Hematopoietic multipotent progenitor cell treated with erythropoietin and hydrocortisone succinate and interleukin-3 and kit ligand, for 8 days (in vitro differentiated cells): Measurements from ENCODE around the gene CRYBG1.
"Not testable (repeated sequence)": the region's sequence is repeated elsewhere in the genome, so short reads cannot be mapped to it uniquely, and the experiment has no call there.

Source experiments
- DNase-seq: peaks from one replicate; pipeline ENCODE4 v3.0.0-alpha.2; 2015

The CRYBG1 gene

DNA sequence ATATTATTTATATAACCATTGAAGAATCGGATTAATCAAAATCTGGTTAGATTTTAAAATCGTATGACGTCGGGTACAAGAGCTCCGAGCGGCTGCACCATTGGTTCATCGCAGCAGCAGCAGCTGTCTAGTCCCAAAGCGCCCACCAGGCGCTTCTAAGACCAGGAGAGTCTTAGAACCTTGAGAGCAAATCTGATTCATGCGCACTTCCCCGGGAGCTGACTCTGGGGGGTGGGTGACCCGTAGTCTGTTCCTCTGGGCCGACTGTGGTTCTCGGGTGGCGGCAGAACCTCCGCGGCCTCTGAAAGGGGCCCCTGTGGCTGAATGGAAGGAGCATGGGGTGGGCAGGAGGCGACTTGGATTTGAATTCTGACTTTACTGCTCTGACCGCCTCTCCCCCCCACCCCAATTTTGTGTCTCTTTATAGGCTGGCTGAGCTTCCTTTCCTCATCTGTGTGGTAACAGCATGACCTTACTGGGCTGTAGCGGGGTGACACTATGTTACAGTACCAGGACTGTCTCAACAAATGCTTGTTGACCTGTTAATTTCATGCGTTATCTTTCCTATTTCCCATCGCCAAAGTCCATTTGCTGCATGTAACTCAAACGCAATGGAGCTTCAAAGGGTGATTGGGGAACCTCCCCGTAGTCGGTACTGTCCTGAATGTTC lies 149.0 kb downstream of the CRYBG1 start:
- DNase-seq: no peak

DNA sequence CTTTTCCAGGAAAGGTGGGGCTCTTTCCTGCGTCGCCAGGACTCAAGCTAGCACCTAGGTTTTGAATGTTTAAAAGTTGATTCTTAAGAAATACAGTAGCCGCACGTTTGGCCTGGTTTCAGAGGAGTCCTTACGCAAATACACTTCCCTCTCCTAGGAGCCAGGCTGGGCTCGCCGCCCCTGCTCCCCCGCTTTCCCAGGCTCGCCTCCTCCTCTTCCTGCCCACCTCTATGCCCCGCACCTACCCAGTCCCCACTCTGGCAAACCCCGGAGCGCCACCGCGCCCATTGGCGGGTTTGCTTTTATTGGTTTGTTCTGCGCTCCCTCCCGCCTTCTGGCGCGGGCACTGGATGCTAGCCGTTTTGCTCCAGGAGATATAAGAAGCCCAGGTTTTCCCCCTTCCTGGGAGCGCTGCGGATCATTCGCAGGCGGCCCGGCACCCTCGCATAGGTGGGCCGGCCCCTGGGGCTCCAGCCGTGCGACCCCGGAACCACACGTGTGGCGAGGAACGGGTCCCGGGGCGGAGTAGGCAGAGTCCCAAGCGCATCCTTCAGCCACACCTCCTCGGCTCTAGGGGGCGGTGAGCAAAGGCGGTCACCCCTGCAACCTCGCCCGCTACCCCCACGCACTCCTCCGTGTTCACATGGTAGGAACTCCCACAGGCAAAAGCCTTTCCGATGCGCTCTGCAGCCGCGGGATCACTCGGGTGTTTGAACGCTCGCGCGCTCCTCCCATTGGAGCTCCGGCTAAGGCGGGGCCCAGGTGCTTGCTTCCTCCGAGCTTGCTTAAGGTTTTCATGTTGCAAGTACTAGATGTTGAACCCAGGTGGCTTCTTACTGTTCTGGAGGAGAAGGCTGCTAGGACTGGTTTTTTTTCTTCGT lies 149.8 kb downstream of the CRYBG1 start:
- no peak for DNase-seq

DNA sequence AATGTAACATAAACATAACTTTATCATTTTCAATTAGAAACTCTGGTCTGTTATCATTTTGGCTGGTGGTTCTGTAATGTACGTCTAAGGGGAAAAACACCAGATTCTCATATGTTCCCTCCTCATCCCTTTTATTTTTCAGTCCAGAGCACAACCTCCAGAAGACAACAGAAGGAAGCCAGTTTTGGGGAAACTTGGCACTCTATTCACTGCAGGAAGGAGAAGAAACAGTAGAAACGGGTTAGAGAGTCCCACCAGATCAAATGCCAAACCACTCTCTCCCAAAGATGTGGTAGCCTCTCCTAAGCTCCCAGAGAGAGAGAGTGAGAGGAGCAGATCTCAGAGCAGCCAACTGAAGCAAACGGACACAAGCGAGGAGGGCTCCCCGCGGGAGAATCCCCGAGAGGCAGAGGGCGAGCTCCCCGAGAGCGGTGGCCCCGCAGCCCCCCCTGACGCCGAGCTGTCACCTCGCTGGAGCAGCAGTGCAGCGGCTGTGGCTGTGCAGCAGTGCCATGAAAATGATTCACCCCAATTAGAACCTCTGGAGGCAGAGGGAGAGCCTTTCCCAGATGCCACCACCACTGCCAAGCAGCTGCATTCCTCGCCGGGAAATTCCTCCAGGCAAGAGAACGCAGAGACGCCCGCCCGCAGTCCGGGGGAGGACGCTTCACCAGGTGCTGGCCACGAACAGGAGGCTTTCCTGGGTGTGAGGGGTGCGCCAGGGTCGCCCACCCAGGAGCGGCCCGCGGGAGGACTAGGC lies 151.0 kb downstream of the CRYBG1 start:
- no peak for DNase-seq

DNA sequence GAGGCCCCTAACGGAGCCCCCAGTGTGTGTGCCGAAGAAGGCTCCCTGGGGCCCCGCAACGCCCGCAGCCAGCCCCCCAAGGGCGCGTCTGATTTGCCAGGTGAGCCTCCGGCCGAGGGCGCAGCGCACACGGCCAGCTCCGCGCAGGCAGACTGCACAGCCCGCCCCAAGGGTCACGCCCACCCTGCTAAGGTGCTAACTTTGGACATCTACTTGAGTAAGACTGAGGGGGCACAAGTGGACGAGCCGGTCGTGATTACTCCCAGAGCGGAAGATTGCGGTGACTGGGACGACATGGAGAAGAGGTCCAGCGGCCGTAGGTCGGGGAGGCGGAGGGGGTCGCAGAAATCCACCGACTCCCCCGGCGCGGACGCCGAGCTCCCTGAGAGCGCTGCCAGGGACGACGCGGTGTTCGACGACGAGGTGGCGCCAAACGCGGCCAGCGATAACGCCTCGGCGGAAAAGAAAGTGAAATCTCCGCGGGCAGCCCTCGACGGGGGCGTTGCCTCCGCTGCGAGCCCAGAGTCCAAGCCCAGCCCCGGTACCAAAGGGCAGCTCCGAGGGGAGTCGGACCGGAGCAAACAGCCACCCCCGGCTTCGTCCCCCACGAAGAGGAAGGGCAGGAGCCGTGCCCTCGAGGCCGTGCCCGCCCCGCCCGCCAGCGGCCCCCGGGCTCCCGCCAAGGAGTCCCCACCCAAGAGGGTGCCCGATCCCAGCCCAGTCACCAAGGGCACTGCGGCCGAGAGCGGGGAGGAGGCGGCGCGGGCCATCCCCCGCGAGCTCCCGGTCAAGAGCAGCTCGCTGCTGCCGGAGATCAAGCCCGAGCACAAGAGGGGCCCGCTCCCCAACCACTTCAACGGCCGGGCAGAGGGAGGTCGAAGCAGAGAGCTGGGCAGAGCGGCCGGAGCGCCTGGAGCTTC lies 151.8 kb downstream of the CRYBG1 start:
- peak; percentile 35 for DNase-seq

DNA sequence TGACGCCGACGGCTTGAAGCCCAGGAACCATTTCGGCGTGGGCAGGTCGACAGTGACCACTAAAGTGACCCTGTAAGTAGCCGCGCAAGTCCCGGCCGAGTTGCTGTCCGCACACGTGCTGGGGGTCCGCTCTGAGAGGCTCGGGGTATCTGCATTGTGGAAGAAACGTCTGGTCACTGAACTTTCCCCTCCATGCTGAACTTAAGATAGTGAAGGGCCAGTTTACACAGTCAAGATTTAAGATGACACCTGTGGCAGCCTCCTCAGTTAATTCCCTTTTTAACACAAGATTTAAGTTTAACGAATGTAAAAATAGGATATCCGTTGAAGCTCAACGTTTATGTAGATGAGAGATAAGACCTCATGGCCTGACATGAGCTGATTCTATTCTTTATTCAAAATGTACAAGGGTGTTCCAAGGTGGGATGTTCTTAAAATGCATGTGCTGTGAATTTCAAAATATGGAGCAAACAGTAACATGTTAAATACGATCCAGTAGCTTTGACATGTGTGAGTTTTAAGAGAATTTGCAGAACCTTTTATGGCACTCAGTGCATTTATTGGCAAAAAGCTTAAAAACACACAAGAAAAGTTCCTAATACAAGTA lies 152.6 kb downstream of the CRYBG1 start:
- DNase-seq: no peak

DNA sequence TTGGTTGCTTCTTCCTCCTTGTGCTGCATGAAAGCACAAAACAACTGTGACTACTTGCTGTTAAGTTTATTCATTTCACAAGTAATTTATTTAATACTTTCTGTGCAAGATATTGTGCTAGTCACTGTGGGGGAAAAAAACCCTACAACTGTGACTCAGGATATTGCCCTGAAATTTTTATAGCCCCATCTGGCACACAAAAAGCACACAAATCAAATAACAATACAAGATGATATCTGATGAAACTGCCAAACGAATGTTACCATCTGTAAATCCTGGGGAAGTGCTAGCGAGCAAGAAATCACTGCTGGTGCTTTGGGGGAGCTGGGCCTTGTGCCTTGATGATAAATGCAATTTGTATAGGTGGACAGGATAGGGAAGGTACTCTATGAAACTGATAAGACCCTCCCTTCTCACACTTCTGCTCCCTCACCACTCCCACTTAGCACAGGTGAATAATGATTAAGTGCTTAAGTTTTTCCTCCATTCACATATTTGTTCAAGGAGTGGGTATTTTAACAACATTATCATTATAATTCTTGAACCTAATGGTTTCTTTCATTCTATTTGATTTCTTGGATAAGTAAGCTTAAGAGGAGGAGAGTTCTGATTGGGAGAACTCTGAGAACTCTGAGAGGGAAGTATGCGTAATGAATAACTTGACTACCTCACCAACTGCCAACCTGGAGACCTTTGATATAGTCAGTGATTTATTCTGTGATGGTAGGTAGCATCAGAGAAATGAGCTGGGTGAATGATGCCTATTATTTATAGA lies 153.5 kb downstream of the CRYBG1 start:
- no peak for DNase-seq

DNA sequence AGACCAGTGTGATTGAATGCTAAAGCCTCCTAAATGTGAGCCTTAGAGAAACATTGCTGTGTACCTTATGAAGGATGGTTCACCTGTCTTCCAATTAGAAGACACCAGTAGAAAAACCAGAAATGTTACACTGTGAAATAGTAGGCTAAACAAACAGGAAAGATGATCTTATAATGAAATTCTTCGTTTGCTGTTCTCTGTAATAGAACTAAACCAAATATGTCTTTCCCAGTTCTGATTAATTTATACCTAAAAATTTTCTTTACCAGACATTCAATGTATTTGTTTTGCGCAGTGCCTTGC lies 154.0 kb downstream of the CRYBG1 start:
- DNase-seq: no peak

DNA sequence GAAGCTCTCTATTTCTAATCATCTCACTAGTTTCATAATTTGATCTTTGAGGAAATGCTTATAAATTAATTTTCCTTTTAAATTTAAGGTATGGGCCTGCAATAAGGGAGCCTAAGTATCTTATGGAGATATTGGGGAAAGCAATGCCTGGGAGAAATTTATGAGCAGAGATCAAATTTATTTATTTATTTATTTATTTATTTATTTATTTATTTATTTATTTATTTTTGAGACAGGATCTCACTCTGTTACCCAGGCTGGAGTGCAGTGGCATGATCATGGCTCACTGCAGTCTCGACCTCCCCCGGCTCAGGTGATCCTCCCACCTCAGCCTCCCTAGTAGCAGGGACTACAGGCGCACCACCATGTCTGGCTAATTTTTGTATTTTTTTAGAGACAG lies 155.1 kb downstream of the CRYBG1 start:
- not testable (repeated sequence) for DNase-seq

DNA sequence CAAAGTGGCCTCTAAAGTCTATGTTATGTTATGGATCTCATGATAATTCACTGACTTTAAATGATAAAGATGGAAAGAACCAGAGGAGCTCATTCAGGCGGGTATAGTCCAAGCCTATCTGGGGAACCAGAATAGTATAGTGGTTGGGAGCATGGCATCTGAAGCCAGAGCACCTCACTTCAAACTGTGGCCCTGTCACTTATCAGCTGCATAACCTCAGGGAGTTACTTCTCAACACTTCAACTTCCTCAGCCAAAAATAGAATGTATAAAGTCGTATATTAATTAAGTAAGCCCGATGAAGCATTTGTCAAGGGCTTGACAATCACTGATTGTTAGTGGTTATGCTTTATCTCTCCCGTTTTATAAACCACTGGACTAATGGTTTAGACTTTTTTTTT lies 156.1 kb downstream of the CRYBG1 start:
- DNase-seq: peak; percentile 74

DNA sequence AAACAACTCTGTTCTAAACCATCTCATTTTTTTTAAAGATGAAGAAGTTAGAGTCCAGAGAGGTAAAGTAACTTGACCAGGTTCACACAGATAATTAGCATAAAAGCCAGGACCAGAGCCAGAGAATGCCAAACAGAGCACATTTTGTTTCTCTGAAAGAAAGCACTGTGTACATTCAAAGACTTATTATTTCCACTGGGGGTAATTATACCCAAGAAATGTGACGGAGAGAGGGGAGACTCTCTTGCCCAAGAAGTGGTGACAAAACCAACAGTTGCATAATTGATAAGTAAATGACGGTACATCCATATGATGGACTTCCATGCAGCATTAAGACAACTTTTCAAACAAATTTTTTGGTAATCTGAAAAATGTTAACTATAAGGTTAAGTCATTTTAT lies 157.2 kb downstream of the CRYBG1 start:
- DNase-seq: no peak

DNA sequence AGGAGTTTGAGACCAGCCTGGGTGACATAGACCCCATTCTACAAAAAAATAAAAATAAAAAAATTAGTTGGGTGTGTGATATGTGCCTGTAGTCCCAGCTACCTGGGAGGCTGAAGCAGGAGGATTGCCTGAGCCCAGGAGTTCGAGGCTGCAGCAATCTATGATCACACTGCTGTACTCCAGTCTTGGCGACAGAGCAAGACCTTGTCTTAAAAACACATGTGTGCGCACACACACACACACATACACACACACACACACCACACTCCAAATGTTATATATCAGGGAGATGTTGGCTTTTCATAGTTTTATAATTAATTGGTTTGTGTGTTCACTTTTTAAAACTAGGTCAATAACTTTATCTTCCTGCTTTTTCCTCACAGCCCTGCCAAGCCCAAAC lies 158.2 kb downstream of the CRYBG1 start:
- DNase-seq: no peak

DNA sequence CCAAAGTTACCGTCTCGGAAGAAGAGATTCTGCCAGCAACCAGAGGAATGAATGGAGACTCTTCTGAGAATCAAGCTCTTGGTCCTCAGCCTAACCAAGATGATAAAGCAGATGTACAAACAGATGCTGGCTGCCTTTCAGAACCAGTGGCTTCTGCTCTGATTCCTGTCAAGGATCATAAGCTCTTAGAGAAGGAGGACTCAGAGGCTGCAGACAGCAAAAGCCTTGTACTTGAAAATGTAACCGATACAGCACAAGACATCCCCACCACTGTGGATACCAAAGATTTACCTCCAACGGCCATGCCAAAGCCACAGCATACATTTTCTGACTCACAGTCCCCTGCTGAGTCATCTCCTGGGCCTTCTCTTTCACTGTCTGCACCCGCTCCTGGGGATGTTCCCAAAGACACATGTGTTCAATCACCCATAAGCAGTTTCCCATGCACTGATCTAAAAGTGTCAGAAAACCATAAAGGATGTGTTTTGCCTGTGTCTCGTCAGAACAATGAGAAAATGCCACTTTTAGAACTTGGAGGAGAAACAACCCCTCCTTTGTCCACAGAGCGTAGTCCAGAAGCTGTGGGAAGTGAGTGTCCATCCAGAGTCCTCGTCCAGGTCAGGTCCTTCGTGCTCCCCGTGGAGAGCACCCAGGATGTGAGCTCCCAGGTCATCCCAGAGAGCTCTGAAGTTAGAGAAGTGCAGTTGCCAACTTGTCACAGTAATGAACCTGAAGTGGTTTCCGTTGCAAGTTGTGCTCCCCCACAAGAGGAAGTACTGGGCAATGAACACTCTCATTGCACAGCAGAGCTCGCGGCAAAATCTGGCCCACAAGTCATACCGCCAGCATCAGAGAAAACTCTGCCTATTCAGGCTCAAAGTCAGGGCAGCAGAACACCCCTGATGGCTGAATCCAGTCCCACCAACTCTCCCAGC lies 159.2 kb downstream of the CRYBG1 start:
- DNase-seq: peak; percentile 77

DNA sequence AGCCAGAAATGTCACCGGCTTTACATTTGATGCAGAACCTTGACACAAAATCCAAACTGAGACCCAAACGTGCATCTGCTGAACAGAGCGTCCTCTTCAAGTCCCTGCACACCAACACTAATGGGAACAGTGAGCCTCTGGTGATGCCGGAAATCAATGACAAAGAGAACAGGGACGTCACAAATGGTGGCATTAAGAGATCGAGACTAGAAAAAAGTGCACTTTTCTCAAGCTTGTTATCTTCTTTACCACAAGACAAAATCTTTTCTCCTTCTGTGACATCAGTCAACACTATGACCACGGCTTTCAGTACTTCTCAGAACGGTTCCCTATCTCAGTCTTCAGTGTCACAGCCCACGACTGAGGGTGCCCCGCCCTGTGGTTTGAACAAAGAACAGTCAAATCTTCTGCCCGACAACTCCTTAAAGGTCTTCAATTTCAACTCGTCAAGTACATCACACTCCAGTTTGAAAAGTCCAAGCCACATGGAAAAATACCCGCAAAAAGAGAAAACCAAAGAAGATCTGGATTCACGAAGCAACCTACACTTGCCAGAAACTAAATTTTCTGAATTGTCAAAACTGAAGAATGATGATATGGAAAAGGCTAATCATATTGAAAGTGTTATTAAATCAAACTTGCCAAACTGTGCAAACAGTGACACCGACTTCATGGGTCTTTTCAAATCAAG lies 160.3 kb downstream of the CRYBG1 start:
- peak; percentile 97 for DNase-seq

DNA sequence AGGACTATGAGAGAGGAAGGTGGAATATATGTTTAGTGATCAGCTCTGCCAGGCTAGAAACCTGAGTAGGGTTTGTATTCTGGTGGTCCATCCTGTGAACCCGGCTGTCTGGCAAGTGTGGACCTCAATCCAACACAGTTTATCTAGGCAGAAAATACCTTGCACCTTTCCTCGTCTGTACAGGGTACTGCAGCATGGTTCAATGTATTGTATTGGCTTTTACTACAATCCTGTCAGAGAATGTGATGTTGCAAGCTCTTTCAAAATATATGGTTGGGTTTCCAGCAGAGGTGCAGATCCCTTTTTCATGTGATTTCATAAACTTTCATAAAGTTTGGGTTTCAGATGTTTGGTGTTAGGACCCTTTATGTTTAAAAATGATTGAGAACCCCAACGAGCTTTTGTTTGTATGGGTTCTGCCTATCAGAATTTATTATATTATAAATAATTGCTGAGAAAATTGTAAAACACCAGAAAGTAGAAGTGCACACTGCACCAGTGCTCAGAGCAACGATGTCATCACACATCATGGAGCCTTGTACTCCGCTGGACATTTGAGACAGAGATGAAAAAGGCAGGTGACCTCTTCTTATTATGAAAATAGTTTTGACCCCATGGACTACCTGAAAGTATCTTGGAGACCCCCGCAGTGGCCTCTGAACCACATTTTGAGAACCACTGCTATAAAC lies 162.2 kb downstream of the CRYBG1 start:
- DNase-seq: no peak

DNA sequence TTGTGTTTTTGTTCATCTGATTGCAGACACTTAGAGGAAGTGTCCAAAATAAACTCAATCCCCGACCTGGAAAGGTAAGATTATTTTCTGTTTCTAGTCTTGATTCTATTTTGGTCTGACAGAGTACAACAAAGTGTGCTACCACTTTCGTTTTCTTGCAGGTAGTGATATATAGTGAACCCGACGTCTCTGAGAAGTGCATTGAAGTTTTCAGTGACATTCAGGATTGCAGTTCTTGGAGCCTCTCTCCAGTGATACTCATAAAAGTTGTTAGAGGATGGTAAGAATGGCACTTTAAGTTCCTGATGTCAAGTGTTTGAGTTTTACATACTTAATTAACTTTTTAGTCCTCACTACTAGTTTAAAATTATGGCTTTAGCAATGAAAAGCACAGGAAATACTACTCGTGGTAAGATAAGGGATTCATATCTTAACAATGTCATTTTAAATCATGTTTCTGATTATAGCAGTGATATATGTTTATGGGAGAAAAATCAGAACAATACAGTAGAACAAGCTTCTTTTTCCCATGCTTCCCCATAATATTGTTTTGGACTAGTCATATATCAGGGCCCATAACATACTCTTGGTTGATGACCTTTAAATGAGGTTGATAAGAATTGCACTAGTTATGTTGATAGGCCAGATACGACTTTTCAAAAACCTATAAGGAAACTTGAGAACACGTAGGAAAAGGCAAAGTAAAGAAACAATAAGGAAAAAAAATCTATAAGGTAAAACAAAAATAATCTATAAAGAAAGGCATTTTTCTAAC lies 164.8 kb downstream of the CRYBG1 start:
- no peak for DNase-seq

DNA sequence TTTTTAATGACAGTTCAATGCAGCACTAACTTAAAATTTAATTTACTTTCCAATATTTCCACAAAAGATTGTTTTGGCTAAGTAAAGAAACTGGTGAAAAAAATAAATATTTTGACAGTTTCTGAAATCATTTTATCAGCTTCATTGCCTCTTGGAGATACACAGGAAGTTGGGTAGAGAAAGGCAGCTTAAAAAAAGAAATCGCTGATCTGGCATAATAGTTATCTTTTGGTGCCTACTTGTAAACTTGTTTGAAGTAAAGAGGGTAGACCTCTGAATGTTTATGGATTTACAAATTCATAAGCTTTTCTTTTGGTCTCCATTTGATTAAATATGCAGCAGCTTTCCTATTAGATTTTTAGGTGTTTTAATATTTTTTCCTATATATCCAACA lies 165.4 kb downstream of the CRYBG1 start:
- no peak for DNase-seq

DNA sequence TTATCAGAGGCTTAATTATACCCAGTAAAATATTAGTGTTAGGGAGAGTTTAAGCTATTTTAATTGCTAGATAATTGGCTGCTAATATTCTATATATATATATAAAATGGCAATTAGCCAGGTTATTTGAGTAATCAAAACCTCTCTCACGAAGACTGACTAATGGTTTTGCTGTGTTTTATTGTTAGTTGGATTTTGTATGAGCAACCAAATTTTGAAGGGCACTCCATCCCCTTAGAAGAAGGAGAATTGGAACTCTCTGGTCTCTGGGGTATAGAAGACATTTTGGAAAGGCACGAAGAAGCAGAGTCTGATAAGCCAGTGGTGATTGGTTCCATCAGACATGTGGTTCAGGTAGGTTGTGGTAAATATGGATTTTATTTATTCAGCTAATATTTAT lies 166.6 kb downstream of the CRYBG1 start:
- no peak for DNase-seq

DNA sequence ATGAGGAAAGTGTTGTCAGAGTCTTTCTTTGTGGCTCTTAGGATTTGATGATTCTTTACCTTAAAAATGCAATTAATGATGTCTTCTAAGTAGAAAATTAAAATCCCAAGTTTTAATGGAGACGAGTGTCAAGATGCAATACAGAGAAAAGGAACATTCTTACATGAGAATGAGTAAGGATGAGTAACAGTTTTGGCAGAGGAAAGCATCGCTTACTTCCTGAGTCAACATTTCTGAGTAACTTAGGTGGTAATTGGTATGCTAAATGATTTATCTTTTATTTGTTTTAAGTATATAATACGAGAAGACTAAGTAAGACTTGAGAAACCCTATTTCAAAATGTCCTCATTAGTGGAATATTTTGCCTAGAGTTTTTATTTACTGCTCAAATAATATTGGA lies 167.5 kb downstream of the CRYBG1 start:
- DNase-seq: no peak
